ENCODE measurements around the gene GRIK2. TPM values are rescaled to one million over a fixed set of nuclear protein-coding genes. Genes with fewer than 3 reads are reported as not detected.

GRIK2 gene
- total RNA-seq, 1 experiment from 2014 or later: 0.70 TPM

- Histone ChIP-seq H3T11ph (ENCODE audit: low read length) (no peak overlapping the region), H4K20me1 (ENCODE audit: control insufficient read depth, insufficient read depth, insufficient read length) (no peaks in the 10 kb centered on the region)
Measured at GRCh38 chr6:101528801-101529200, 135.3 kb downstream of the GRIK2 start.

More at GRCh38 chr6:101528801-101529200, 135.3 kb downstream of the GRIK2 start:
- H3K9me3 Mint-ChIP-seq: no peaks in the 10 kb centered on the region
- DNase-seq: no peak
- H3K79me2 ChIP-seq (ENCODE audit: insufficient read depth, low read length): no peaks in the 10 kb centered on the region
- no peak overlapping the region for H4K8ac ChIP-seq (replicated peaks; ENCODE audit: insufficient read length, low read depth, low read length)
- H3K27me3 Mint-ChIP-seq (ENCODE audit: low read depth): no peaks in the 10 kb centered on the region
- H2BK12ac ChIP-seq (ENCODE audit: insufficient read length, low read depth, low read length): no peak overlapping the region
- no peak overlapping the region for H3K56ac ChIP-seq (ENCODE audit: insufficient read length, low read depth, low read length)
- H4K91ac ChIP-seq (ENCODE audit: insufficient read length, low read depth, low read length): no peak overlapping the region
- H3K27ac Mint-ChIP-seq: no peak overlapping the region
- H2BK15ac ChIP-seq (ENCODE audit: low read depth, low read length): no peak overlapping the region
- no peaks in the 10 kb centered on the region for H3K23me2 ChIP-seq (ENCODE audit: insufficient read length, low read depth, low read length, poor library complexity, severe bottlenecking)
- no peak overlapping the region for H3K4ac ChIP-seq (ENCODE audit: low read depth, low read length)
- no peak overlapping the region for H3K4me3 Mint-ChIP-seq
- H3K14ac ChIP-seq (ENCODE audit: insufficient read depth, low read length): no peak overlapping the region
- H2BK5ac ChIP-seq (ENCODE audit: insufficient read length, low read length): no peak overlapping the region
- H3K9me3 ChIP-seq (ENCODE audit: control insufficient read depth, low read depth, low read length): no peaks in the 10 kb centered on the region
- no peaks in the 10 kb centered on the region for H3K27me3 ChIP-seq (ENCODE audit: insufficient read depth, low read length)
- H3K4me1 Mint-ChIP-seq: no peaks in the 10 kb centered on the region
- H2BK120ac ChIP-seq (ENCODE audit: low read depth, low read length, poor library complexity, severe bottlenecking): no peak overlapping the region
- no peak overlapping the region for H2AFZ ChIP-seq (ENCODE audit: low read length)
- H3K4me2 ChIP-seq (ENCODE audit: insufficient read depth, insufficient read length, low read length): no peak overlapping the region
- no peak overlapping the region for H2AK5ac ChIP-seq (ENCODE audit: insufficient read length, low read length)
- no peak overlapping the region for H3K9ac ChIP-seq (ENCODE audit: extremely low read depth, insufficient read length, low read length)
- no peaks in the 10 kb centered on the region for H3K4me1 ChIP-seq (ENCODE audit: insufficient read depth, low read length)
- H3K18ac ChIP-seq (ENCODE audit: insufficient read length, low read depth, low read length): no peak overlapping the region
- H2BK20ac ChIP-seq (ENCODE audit: low read depth, low read length, poor library complexity, severe bottlenecking): no peak overlapping the region
- no peaks in the 10 kb centered on the region for H3K36me3 Mint-ChIP-seq (ENCODE audit: insufficient read depth in 1 of 3, low read depth in 3 of 3)
- no peaks in the 10 kb centered on the region for H3K79me1 ChIP-seq (ENCODE audit: insufficient read depth, low read depth, low read length, poor library complexity, severe bottlenecking)
- no peak overlapping the region for H3K27ac ChIP-seq (ENCODE audit: insufficient read length, low read depth, low read length)
- no peak for TF ChIP-seq CTCF (conservative IDR thresholded peaks at IDR 0.05)
- no peak overlapping the region for H3K23ac ChIP-seq (ENCODE audit: insufficient read length, low read depth, low read length)
- no peak overlapping the region for H4K5ac ChIP-seq (ENCODE audit: insufficient read length, low read depth, low read length)

All from H9 (cell line).